SK-N-SH (cell line): ENCODE results near the gene SYNC. TPM values are rescaled to one million over a fixed set of nuclear protein-coding genes. Genes with fewer than 3 reads are reported as not detected.

Source experiments
- CTCF ChIA-PET: fragments of 300-600, 350-600 bp; formaldehyde crosslinking; extraction: SDS; loops from one replicate; lab custom pipeline; 2021; lab: Yijun Ruan, JAX
- POLR2A ChIA-PET: fragments of 350-600 bp; sonication (Branson Sonifier 250); formaldehyde crosslinking; extraction: SDS; loops from one replicate; lab custom pipeline; 2020; ENCODE audit warnings: antibody characterized with exemption, inconsistent platforms; lab: Yijun Ruan, JAX
- DNase-seq: peaks from one replicate; pipeline ENCODE4 v3.0.0; 2012
- H2AFZ ChIP-seq: fragments of 200-600 bp; sonication (generic); 2 replicates; pipeline ENCODE4 v1.8.1; 2016; ENCODE audit warnings: antibody characterized with exemption, mild to moderate bottlenecking, low read depth
- H3F3A ChIP-seq: fragments of 200-600 bp; sonication (generic); replicated peaks from 2 replicates; pipeline ENCODE3; 2016; ENCODE audit warnings: antibody characterized with exemption, mild to moderate bottlenecking; ENCODE audit not compliant: insufficient read depth
- H3K27ac ChIP-seq, 2 experiments: fragments of 200-500 bp in 1 of 2; fragments of 200-600 bp in 1 of 2; sonication (Bioruptor generic) in 1 of 2; sonication (generic), shearing (Covaris generic) in 1 of 2; 2 replicates each; pipeline versions ENCODE4 v1.5.1 to v1.6.1; 2014 to 2016; ENCODE audit warnings: low read depth in 2 of 2, inconsistent platforms in 1 of 2, low read length in 1 of 2, mild to moderate bottlenecking in 1 of 2, mixed read lengths in 1 of 2
- H3K27me3 ChIP-seq: fragments of 200-600 bp; sonication (generic), shearing (Covaris generic); 2 replicates; pipeline ENCODE4 v1.6.1; 2016; ENCODE audit warnings: mixed run types; ENCODE audit not compliant: insufficient read depth
- H3K36me3 ChIP-seq, 2 experiments: fragments of 200-500 bp in 1 of 2; fragments of 200-600 bp in 1 of 2; sonication (Bioruptor generic) in 1 of 2; sonication (generic) in 1 of 2; replicated peaks in 1 of 2; 2 replicates each; pipeline versions ENCODE3 to v1.5.1; 2014 to 2016; ENCODE audit warnings: low read length in 1 of 2, mild to moderate bottlenecking in 1 of 2; ENCODE audit not compliant: insufficient read depth in 2 of 2, control insufficient read depth in 1 of 2
- H3K4me1 ChIP-seq, 2 experiments: fragments of 200-500 bp in 1 of 2; fragments of 200-600 bp in 1 of 2; sonication (Bioruptor generic) in 1 of 2; sonication (generic), shearing (Covaris generic) in 1 of 2; 2 replicates each; pipeline versions ENCODE4 v1.5.1 to v1.6.1; 2014 to 2016; ENCODE audit warnings: low read depth in 1 of 2, low read length in 1 of 2, mixed run types in 1 of 2; ENCODE audit not compliant: insufficient read depth in 2 of 2, control insufficient read depth in 1 of 2
- H3K4me2 ChIP-seq: fragments of 200-600 bp; sonication (generic), shearing (Covaris generic); 2 replicates; pipeline ENCODE4 v1.6.1; 2017; ENCODE audit warnings: mixed run types
- H3K4me3 ChIP-seq, 2 experiments: fragments of 200-500 bp in 1 of 2; fragments of 200-600 bp in 1 of 2; sonication (Bioruptor generic) in 1 of 2; sonication (generic), shearing (Covaris generic) in 1 of 2; 2 replicates each; pipeline versions ENCODE4 v1.5.1 to v1.8.1; 2014 to 2016; ENCODE audit warnings: low read depth in 2 of 2, inconsistent platforms in 1 of 2, low read length in 1 of 2, mild to moderate bottlenecking in 1 of 2, mixed read lengths in 1 of 2, moderate library complexity in 1 of 2
- H3K79me2 ChIP-seq: fragments of 200-600 bp; sonication (generic); 2 replicates; pipeline ENCODE4 v1.8.1; 2017; ENCODE audit warnings: mild to moderate bottlenecking; ENCODE audit not compliant: insufficient read depth
- H3K9ac ChIP-seq: fragments of 200-600 bp; sonication (generic); 2 replicates; pipeline ENCODE4 v1.6.1; 2017; ENCODE audit warnings: mixed run types
- H3K9me2 ChIP-seq: fragments of 200-600 bp; sonication (generic); 2 replicates; pipeline ENCODE4 v1.6.1; 2017; ENCODE audit warnings: mixed run types
- H3K9me3 ChIP-seq: fragments of 200-600 bp; sonication (generic); 2 replicates; pipeline ENCODE4 v1.6.1; 2017; ENCODE audit warnings: mixed run types, mild to moderate bottlenecking, moderate library complexity
- H4K20me1 ChIP-seq: fragments of 200-600 bp; sonication (generic); 2 replicates; pipeline ENCODE4 v1.6.1; 2017; ENCODE audit warnings: mild to moderate bottlenecking, mixed run types; ENCODE audit not compliant: insufficient read depth
- FOXM1 ChIP-seq: IDR thresholded peaks from 2 replicates; pipeline ENCODE4 v1.4.0; 2012; ENCODE audit warnings: low read depth, mild to moderate bottlenecking
- GABPA ChIP-seq: IDR thresholded peaks from 2 replicates; pipeline ENCODE4 v1.4.0; 2012; ENCODE audit warnings: low read depth, mild to moderate bottlenecking
- GATA2 ChIP-seq: sonication (generic); formaldehyde crosslinking; IDR thresholded peaks from 2 replicates; pipeline ENCODE4 v1.5.0; 2020; ENCODE audit warnings: mild to moderate bottlenecking, missing genetic modification reagents
- NRF1 ChIP-seq: IDR thresholded peaks from 2 replicates; pipeline ENCODE4 v1.6.1; 2012; ENCODE audit warnings: low read depth, mild to moderate bottlenecking, low read length
- POLR2AphosphoS5 ChIP-seq: IDR thresholded peaks from 2 replicates; pipeline ENCODE4 v1.6.1; 2012; ENCODE audit warnings: low read depth, low read length
- RAD21 ChIP-seq: IDR thresholded peaks from 2 replicates; pipeline ENCODE4 v1.6.1; 2012; ENCODE audit warnings: mild to moderate bottlenecking, low read length
- RCOR1 ChIP-seq: fragments of 150-350 bp; IDR thresholded peaks from 2 replicates; pipeline ENCODE4 v1.6.1; 2017; ENCODE audit warnings: antibody characterized with exemption, low read length
- RFX5 ChIP-seq: IDR thresholded peaks from 2 replicates; pipeline ENCODE4 v1.6.1; 2012; ENCODE audit warnings: mild to moderate bottlenecking, improper control_type of control experiment, low read length
- SIN3A ChIP-seq: IDR thresholded peaks from 2 replicates; pipeline ENCODE4 v1.6.1; 2012; ENCODE audit warnings: low read depth, mild to moderate bottlenecking, low read length, moderate library complexity, borderline replicate concordance
- TAF1 ChIP-seq: IDR thresholded peaks from 2 replicates; pipeline ENCODE4 v1.6.1; 2012; ENCODE audit warnings: low read depth, mild to moderate bottlenecking, low read length, moderate library complexity, borderline replicate concordance
- USF2 ChIP-seq: fragments of 150-350 bp; IDR thresholded peaks from 2 replicates; pipeline ENCODE4 v1.6.1; 2017; ENCODE audit warnings: antibody characterized with exemption, low read length, low read depth, borderline replicate concordance
- WGBS: methylation state at CpG from one replicate; pipeline ENCODE4 v1.1.6; 2017; ENCODE audit warnings: low lambda C conversion rate; 5-methylcytosine and 5-hydroxymethylcytosine counted together
- polyA plus RNA-seq, 3 experiments: library from polyadenylated mRNA; depleted of rRNA; stranded (reverse); fragments of >200 nt; gene quantifications; 2 replicates each; pipeline ENCODE4 v1.2.3, GENCODE V29; 2012

Gene SYNC
- polyA plus RNA-seq, 1 of the 3 experiments (the other 2 are of a cell fraction), result 25.6 TPM

DNA sequence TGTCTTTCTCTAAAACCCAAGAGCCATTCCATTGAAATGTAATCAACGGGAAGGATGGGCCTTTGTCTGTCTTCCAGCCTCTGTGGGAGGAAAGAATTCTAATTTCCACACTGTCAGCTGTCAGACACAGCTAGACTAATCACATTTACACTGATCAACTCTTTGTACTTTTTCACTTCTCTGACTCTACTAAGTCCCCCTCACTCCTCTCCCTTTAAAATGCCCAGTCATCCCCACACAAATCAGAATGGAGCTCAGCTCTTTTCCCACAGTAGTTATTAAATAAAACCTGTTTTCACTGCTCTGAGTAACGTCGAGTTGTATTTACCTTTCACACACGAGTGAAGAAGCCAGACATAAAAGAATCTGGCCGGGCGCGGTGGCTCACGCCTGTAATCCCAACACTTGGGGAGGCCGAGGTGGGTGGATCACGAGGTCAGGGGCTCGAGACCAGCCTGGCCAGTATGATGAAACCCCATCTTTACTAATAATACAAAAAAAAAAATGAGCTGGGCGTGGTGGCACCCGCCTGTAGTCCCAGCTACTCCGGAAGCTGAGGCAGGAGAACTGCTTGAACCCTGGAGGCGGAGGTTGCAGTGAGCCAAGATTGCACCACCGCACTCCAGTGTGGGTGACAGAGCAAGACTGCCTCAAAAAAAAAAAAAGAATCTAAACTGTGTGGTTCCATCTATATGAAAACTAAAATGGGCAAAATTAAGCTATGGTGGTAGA, 65.5 kb downstream of the SYNC start:
- CTCF ChIA-PET, result no interaction called here

DNA sequence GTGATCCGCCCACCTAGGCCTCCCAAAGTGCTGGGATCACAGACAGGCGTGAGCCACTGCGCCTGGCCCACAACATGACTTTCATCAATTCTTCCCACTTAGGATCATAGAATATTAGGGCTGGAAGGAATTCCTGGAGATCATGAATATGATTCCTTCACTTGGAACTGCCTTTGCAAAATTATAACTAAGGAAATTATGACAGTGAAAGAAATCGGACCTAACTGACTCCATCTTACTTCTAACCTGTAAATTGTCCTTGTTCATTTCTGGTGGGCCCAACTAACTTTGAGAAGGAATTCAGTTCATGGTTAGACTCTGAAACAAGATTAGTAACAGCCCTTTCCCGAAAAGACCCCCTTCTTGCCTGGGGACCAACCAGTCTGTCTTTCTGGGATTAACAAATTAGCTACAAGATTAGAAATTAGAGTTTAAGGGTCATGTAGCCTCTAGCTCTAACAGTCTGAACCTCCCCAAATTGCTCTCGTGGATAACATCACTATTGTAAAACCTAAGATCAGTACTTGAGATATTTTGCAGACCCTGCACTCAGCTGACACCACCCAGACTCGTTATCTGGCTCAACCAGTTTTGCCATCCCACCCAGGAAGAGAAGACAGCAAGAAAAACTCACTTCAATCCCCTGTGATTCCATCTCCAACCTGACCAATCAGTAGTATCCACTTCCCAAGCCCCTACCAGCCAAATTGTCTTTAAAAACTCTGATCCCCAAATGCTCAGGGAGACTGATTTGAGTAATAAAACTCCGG, 66.9 kb downstream of the SYNC start:
- no peak for DNase-seq
- Histone ChIP-seq H3K27me3 (no peaks in the 10 kb centered on the region), H3K9me2 (no peaks in the 10 kb centered on the region), H3K4me1 (0 out of 4 replicates have a peak, but pooled peaks cover 0 to 3% of the 10 kb centered on the region in 2 experiments), H4K20me1 (peaks cover 11% of the 10 kb centered on the region; the same call in 1 of the 2 replicates), H3K36me3 (peaks cover 10 to 44% of the 10 kb centered on the region in 2 experiments), H3K27ac (no peak overlapping the region), H3K9ac (no peak overlapping the region), H3F3A (peaks cover 4% of the 10 kb centered on the region), H3K9me3 (no peaks in the 10 kb centered on the region), H3K79me2 (peaks cover 62% of the 10 kb centered on the region), H3K4me3 (no peak overlapping the region), H2AFZ (no peak overlapping the region), H3K4me2 (no peak overlapping the region)
- no peak for TF ChIP-seq GABPA
- no peak for TF ChIP-seq TAF1
- no peak for TF ChIP-seq NRF1
- no peak for TF ChIP-seq FOXM1
- no peak for TF ChIP-seq RAD21
- TF ChIP-seq USF2, result no peak
- TF ChIP-seq RFX5, result no peak
- no peak for TF ChIP-seq GATA2 (CRISPR knock-in tag)
- no peak for TF ChIP-seq RCOR1
- TF ChIP-seq POLR2AphosphoS5, result no peak
- POLR2A ChIA-PET, result no interaction called here
- 94% methylated on average over 8 of the region's 8 CpGs for WGBS
- CTCF ChIA-PET, result interaction anchor here (0.7 to 0.8 kb wide), 2 partner anchors 15 to 116 kb away, joined by 3 to 4 read pairs; no protein-coding TSS in a partner anchor

More for the DNA sequence above, 65.5 kb downstream of the SYNC start:
- Histone ChIP-seq H4K20me1 (peaks cover 11% of the 10 kb centered on the region; the same call in 1 of the 2 replicates), H2AFZ (no peak overlapping the region), H3K4me3 (no peak overlapping the region), H3K4me2 (no peak overlapping the region), H3K36me3 (peaks cover 10 to 38% of the 10 kb centered on the region in 2 experiments), H3K9ac (no peak overlapping the region), H3K9me2 (no peaks in the 10 kb centered on the region), H3K79me2 (peaks cover 71% of the 10 kb centered on the region), H3K9me3 (no peaks in the 10 kb centered on the region), H3K27ac (no peak overlapping the region), H3K4me1 (0 out of 4 replicates have a peak, but pooled peaks cover 0 to 3% of the 10 kb centered on the region in 2 experiments), H3K27me3 (no peaks in the 10 kb centered on the region), H3F3A (peaks cover 4% of the 10 kb centered on the region)
- TF ChIP-seq SIN3A, result no peak
- TF ChIP-seq NRF1, result no peak
- DNase-seq, result no peak
- WGBS, result 91% methylated on average over 16 of the region's 16 CpGs
- POLR2A ChIA-PET, result no interaction called here
